Fibroblast of the aortic adventitia (primary cell): Measurements from ENCODE around the gene HAND2. TPM values are rescaled to one million over a fixed set of nuclear protein-coding genes. Genes with fewer than 3 reads are reported as not detected.

Experiments
- DNase-seq: peaks from one replicate; pipeline ENCODE4 v3.0.0-alpha.2; 2010; ENCODE audit warnings: low read depth
- H3K4me3 ChIP-seq: 2 replicates; pipeline ENCODE4 v1.5.1; 2011; ENCODE audit warnings: low read depth, mild to moderate bottlenecking, control low read depth, low read length, moderate library complexity
- total RNA-seq: library from RNA; depleted of rRNA; stranded (reverse); fragments of >200 nt; gene quantifications from 2 replicates; pipeline ENCODE4 v1.2.3, GENCODE V29; 2012; ENCODE audit warnings: low replicate concordance
- TF ChIP-seq, protein P1 (sequence below): IDR thresholded peaks from 2 replicates; pipeline ENCODE4 v1.5.1; 2011; ENCODE audit warnings: mild to moderate bottlenecking, low read length, control low read depth, inconsistent platforms; ENCODE audit not compliant: insufficient read depth

Gene HAND2
- total RNA-seq, 1 donor, result 31.3 TPM

DNA sequence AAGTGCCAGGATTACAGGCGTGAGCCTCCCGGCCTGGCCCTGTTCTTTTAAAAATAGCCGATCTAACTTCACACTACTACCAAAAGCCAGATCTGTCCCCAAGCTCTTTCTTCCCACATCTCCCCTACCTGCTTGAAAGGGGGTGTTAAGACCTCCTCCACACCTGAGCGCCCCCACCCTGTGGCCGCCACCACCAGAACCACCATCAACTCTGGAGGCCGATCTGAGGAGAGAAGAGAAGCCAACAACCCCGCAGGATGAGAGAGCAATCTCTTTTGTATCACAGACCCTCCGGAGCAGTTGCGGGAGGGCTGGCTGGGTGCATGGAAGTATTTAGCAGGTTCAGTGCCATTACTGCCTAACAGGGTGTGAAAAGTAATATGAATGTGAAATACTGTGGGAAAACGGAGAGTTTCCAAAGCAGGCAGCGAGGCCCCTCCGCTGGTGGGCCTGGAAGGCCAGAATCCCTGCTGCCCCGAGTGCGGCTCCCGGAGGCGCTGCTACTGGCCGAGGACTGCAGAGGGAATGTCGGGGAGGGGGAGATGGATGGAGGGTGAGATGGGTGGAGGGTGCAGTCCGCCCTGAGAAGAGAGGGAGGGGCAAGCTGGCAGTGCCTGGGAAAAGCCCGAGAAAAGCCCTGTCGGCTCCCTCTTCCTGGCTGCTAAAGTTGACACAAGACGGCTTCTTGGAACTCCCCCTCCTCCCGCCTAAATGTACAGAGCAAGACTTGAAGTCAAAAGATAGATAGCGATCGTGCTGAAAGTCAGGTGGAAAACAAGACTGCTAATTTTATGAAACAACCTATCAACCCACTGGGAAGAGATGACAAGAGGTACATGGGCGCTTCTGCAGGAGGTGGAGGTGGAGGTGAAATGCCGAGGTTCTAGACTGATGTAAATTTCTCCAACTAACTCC lies 22.3 kb downstream of the HAND2 start:
- DNase-seq, result no peak
- TF ChIP-seq, protein P1, sequence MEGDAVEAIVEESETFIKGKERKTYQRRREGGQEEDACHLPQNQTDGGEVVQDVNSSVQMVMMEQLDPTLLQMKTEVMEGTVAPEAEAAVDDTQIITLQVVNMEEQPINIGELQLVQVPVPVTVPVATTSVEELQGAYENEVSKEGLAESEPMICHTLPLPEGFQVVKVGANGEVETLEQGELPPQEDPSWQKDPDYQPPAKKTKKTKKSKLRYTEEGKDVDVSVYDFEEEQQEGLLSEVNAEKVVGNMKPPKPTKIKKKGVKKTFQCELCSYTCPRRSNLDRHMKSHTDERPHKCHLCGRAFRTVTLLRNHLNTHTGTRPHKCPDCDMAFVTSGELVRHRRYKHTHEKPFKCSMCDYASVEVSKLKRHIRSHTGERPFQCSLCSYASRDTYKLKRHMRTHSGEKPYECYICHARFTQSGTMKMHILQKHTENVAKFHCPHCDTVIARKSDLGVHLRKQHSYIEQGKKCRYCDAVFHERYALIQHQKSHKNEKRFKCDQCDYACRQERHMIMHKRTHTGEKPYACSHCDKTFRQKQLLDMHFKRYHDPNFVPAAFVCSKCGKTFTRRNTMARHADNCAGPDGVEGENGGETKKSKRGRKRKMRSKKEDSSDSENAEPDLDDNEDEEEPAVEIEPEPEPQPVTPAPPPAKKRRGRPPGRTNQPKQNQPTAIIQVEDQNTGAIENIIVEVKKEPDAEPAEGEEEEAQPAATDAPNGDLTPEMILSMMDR, result no peak
- H3K4me3 ChIP-seq, result no peak overlapping the region

DNA sequence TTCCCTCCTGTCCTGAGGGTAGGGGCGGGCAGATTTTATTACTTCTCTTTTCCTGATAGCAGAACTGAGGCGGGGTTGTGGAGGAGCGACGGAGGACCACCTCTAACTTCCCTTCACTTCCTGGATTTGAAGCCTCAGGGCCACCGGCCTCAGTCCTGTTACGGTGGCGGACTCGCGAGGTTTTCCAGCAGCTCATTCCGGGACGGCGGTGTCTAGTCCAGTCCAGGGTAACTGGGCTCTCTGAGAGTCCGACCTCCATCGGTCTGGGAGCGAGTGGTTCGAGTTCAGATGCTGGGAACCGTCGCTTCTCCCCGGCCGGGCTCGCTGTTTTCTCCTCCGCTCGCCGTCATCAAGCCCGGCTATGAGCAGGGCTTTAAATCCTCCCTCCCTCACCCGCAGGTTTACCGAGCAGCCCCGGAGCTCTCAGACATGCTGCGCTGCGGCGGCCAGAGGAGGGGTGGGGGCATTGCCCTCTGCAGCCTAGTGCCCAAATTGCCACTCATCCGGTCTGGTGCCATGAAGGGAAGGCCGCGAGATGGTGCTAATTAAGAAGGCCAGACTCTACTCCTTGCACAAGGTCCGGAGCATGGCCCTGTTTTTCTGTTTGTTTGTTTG lies 23.3 kb downstream of the HAND2 start:
- TF ChIP-seq, protein P1, result no peak
- no peak for DNase-seq
- no peak overlapping the region for H3K4me3 ChIP-seq

DNA sequence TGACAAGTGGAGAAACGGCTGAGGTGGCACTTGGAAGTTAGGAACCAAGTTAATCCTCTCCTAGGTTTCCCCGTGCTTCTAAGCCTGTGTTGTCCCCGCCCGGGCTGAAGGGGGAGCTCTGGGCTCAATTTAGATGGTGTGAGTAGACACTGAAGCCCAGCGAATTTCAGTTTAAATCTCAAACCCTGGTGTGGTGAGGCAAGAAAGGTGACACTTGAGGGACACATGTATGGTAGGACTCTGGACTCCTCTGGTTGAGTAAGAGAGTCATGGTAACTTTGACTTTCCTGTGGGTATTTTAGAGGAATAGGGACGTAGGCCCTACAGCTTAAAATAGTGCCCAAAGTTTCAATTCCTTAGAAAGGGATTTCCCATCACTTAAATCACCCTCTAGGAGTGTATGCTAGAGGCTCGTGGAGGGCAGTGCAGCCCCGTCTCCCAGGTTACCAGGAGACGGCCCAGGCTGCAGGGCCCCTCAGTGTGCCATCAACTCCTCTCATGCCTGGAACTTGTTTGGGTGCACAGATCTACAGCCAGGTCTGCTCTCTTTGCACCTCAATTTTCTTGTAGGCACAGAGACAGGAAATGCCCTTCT lies 24.0 kb downstream of the HAND2 start:
- TF ChIP-seq, protein P1, result peak; percentile 87
- DNase-seq, result peak; percentile 78
- no peak overlapping the region for H3K4me3 ChIP-seq

DNA sequence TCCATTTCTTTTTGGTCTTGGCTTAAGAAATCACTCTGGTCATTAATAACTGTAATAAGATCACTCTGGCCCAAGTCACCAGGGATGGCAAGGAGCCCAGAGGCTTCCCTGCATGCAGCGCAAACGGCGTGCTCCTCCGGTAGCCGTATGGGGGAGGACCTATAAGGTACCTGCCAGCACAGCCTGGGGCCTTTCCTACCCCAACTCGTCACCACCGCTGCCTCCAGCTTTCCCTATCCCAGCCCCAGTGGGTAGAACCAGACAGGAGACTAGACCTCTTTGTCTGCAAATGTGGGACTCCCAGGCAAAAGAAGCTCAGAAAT lies 25.9 kb downstream of the HAND2 start:
- DNase-seq, result peak; percentile 54
- TF ChIP-seq, protein P1, result no peak
- no peak overlapping the region for H3K4me3 ChIP-seq

DNA sequence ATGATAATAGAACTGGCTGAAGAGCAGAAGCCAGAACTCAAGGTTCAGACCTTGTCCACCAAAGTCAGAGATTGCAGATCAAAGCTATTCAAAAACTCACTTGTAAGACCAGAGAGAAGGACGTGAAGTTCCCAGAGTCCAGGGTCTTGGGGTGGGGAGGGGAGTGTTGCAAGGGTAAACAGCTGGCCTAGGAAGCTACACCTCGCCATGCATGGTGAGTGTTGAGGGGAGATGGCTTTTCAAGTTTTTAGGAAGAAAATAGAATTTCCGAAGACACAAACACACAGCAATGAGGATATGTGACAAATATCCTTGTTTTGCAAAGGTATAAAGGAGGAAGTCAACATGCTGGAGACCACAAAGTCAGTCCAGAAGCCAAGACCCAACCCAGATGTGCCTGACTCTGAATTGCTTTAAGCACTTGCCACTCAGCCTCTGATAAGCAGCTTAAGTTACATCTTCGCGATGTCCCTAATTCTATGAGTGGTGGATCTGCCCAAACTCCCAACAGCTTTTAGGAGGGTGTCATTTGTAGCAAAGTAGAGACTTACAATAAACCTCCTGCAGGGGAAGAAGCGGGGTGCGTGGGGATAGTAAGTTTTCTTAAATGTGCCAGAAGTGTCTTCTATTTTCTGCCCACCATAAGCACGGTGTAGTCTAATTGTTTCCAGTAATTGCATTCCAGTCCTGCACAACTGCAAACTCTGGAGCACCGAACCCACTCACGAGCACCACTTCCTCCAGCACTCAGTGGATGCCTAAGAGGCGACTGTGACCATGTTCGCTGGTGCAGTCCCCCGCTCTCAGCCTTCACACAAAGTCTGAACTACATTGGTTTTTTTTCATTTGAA lies 26.5 kb downstream of the HAND2 start:
- TF ChIP-seq, protein P1, result no peak
- no peak overlapping the region for H3K4me3 ChIP-seq
- DNase-seq, result no peak

DNA sequence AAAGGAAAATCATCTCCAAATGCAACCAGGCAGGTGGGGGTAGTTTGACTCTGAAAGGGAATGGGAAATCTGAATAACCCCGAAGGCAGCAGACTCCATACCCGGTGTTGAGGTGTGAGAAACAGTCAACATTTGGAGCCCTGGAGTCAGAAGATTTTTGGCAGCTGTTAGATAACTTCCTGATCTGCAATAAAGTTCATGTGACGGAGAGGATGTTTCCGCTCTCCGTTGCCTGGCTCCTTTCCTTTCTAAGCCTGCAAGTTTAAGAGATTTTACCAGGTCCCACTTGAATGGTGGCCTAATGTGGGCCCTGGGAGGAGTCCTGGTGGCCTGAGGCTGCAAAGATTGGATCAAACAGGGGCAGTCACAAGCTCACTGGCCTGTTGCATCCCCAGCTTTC lies 27.7 kb downstream of the HAND2 start:
- TF ChIP-seq, protein P1, result no peak
- no peak overlapping the region for H3K4me3 ChIP-seq
- DNase-seq, result no peak
